Colonic mucosa (tissue), 4 donors: Measurements from ENCODE around the gene HOXA11. TPM values are rescaled to one million over a fixed set of nuclear protein-coding genes. Genes with fewer than 3 reads are reported as not detected.

Experiments used
- DNase-seq: peaks from one replicate; pipeline ENCODE4 v3.0.0-alpha.2; 2020
- H3K27ac ChIP-seq: fragments of 200-600 bp; one replicate; pipeline ENCODE4 v1.8.0; 2021
- H3K27me3 ChIP-seq: fragments of 200-600 bp; one replicate; pipeline ENCODE4 v1.8.0; 2021
- H3K36me3 ChIP-seq: fragments of 200-600 bp; one replicate; pipeline ENCODE4 v1.8.0; 2021
- H3K4me1 ChIP-seq: fragments of 200-600 bp; one replicate; pipeline ENCODE4 v1.8.0; 2021; ENCODE audit warnings: mild to moderate bottlenecking
- H3K4me3 ChIP-seq: fragments of 200-600 bp; one replicate; pipeline ENCODE4 v1.8.0; 2021
- H3K9ac ChIP-seq, 2 donors: one replicate each; pipeline ENCODE4 v1.7.0; 2013; ENCODE audit warnings: control low read depth in 2 of 2, low read depth in 2 of 2, low read length in 2 of 2
- H3K9me3 ChIP-seq: fragments of 200-600 bp; one replicate; pipeline ENCODE4 v1.8.0; 2021
- CTCF ChIP-seq: fragments of 200-600 bp; IDR thresholded peaks from one replicate; pipeline ENCODE4 v1.8.0; 2022; ENCODE audit warnings: antibody characterized with exemption, mild to moderate bottlenecking
- intact Hi-C: fragments of 100-400 bp; cut with DNase I; formaldehyde crosslinking; loops from one replicate; pipeline ENCODE4 v1.14.1; 2022
- total RNA-seq, 2 donors: library from RNA; stranded (reverse); fragmentation: NEBNext Ultra II Directional in 1 of 2; extraction: Animal tissue kit (Norgen Biotek cat#: 25700) in 1 of 2; gene quantifications; one replicate each; pipeline ENCODE4 v1.2.1, GENCODE V29; 2021
- donor health status: healthy.
- donor health status: DM: no; HTN: no; CAD: no.
- donor health status: DM: no; HTN: no; CAD: no.

The HOXA11 gene
- total RNA-seq, 2 donors from 2014 or later, result 2.9 to 3.7 TPM

GRCh38 chr7:27145914-27146412, 39.1 kb downstream of the HOXA11 start:
- peak overlapping the region; percentile 84 for H3K27ac ChIP-seq
- no peak overlapping the region for H3K4me3 ChIP-seq
- H3K4me1 ChIP-seq, result peaks cover 17% of the 10 kb centered on the region
- peak overlapping the region; percentile 46 to 100 for H3K9ac ChIP-seq
- H3K27me3 ChIP-seq, result no peaks in the 10 kb centered on the region
- H3K36me3 ChIP-seq, result no peaks in the 10 kb centered on the region
- TF ChIP-seq CTCF, result no peak
- no peak for DNase-seq
- H3K9me3 ChIP-seq, result no peaks in the 10 kb centered on the region
- intact Hi-C loops, result no loop called here

DNA sequence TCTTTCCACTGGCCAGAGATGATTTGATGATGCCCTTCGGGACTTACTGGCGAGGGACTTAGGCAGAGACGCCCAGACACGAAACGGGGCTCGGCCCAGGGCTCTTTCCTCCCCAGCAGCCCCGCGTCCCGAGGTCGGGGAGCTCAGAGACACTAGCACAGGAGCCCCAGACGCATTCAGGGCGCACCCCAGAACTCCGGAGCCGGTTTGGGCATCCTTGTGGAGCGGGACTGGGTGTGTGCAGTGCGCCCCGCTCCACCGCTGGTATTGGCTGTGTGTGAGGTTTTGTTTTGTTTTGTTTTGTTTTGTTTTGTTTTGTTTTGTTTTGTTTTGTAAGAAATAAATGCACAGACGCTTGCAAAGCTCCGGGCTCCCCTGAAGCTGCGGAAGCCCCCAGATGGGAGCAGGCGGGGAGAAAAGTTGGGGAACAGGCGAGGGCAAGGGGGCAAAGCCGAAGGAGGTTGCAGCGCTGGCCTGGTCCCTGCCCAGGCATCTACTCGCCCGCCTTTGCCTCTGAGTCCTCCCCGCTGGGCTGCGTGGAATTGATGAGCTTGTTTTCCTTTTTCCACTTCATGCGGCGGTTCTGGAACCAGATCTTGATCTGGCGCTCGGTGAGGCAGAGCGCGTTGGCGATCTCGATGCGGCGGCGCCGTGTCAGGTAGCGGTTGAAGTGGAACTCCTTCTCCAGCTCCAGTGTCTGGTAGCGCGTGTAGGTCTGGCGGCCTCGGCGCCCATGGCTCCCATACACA, 39.7 kb downstream of the HOXA11 start:
- Histone ChIP-seq H3K9me3 (no peaks in the 10 kb centered on the region), H3K27me3 (no peaks in the 10 kb centered on the region), H3K4me3 (no peak overlapping the region), H3K27ac (peak overlapping the region; percentile 84), H3K9ac (peak overlapping the region; percentile 46 to 100), H3K36me3 (no peaks in the 10 kb centered on the region), H3K4me1 (peaks cover 17% of the 10 kb centered on the region)
- DNase-seq, result peak; percentile 47
- intact Hi-C loops, result no loop called here
- no peak for TF ChIP-seq CTCF

GRCh38 chr7:27144781-27145164, 40.3 kb downstream of the HOXA11 start:
- H3K9ac ChIP-seq, result peak overlapping the region; percentile 46 to 100
- H3K27me3 ChIP-seq, result no peaks in the 10 kb centered on the region
- peak; percentile 44 for DNase-seq
- intact Hi-C loops, result loop anchor here (5.0 kb wide), 1 partner anchor 37 kb away; no protein-coding TSS in a partner anchor
- H3K4me1 ChIP-seq, result peaks cover 17% of the 10 kb centered on the region
- H3K9me3 ChIP-seq, result no peaks in the 10 kb centered on the region
- peak overlapping the region; percentile 1 for H3K4me3 ChIP-seq
- H3K27ac ChIP-seq, result peak overlapping the region; percentile 84
- no peak for TF ChIP-seq CTCF
- H3K36me3 ChIP-seq, result no peaks in the 10 kb centered on the region

DNA sequence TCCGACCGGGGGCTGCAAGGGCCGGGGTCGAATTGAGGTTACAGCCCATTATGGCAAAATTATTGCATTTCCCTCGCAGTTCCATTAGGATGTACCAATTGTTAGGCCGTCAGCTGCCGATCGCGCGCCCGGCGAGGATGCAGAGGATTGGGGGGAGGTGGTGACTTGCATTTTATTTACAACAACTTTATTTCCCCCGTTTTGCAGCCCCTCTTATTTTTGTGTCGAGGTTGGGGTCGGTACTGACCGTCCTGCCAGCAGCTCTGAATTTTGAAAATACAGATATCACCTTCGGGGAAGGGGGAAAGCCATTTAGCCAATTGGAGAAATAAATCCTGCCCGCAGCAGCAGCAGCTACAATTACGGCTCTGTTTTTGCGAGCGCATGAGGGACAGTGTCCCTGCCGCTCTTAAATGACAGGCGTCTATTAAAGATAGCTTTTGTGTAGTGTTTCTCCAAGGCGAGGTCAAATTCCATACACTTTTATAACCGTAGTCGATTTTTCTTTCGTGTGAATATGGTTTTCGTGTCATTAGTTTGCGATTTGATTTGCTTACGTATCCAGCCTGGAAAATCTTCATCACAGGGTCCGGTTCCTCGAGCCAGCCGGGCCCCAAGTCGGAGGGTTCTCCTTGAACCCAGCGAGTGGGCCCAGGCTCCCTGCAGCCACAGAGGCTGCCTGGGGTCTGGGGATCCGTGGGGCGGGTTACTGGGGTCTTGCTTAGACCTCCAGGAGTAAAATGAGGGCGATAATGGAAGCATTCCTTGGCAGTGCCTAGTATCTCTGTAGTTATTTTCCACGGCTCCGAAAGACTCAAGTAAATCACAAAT, 40.9 kb downstream of the HOXA11 start:
- H3K27me3 ChIP-seq, result no peaks in the 10 kb centered on the region
- intact Hi-C loops, result loop anchor here (5.0 kb wide), 1 partner anchor 37 kb away; no protein-coding TSS in a partner anchor
- DNase-seq, result peak; percentile 61
- H3K9me3 ChIP-seq, result no peaks in the 10 kb centered on the region
- peak overlapping the region; percentile 1 for H3K4me3 ChIP-seq
- no peak for TF ChIP-seq CTCF
- peak overlapping the region; percentile 84 for H3K27ac ChIP-seq
- H3K4me1 ChIP-seq, result peaks cover 17% of the 10 kb centered on the region
- no peaks in the 10 kb centered on the region for H3K36me3 ChIP-seq
- H3K9ac ChIP-seq, result peak overlapping the region; percentile 30 to 100
